GM12891 (cell line): ENCODE data around the gene RERE.
A peak's percentile ranks its signal among the peaks of the same experiment; 100 is the strongest.

ENCODE experiments used
- DNase-seq: peaks from one replicate; pipeline ENCODE4 v3.0.0; 2011; ENCODE audit warnings: low spot score; ENCODE audit not compliant: insufficient read length
- FAIRE-seq: peaks from 2 replicates; lab custom pipeline; 2011; peaks lifted over from hg19 to GRCh38; lab: Jason Lieb, UNC
- PAX5 ChIP-seq: IDR thresholded peaks from 2 replicates; pipeline ENCODE4 v1.6.1; 2011; ENCODE audit warnings: low read length, moderate library complexity, mild to moderate bottlenecking; ENCODE audit not compliant: insufficient read depth, severe bottlenecking
- POLR2A ChIP-seq: IDR thresholded peaks from 2 replicates; pipeline ENCODE4 v1.6.1; 2011; ENCODE audit warnings: low read depth, low read length, control low read depth
- POLR2AphosphoS5 ChIP-seq: IDR thresholded peaks from 2 replicates; pipeline ENCODE4 v1.6.1; 2011; ENCODE audit warnings: low read depth, low read length, control low read depth
- POU2F2 ChIP-seq: IDR thresholded peaks from 2 replicates; pipeline ENCODE4 v1.6.1; 2011; ENCODE audit warnings: low read depth, mild to moderate bottlenecking, control low read depth, low read length, moderate library complexity
- SPI1 ChIP-seq: IDR thresholded peaks from 2 replicates; pipeline ENCODE4 v1.6.1; 2011; ENCODE audit warnings: low read depth, low read length, control low read depth
- TAF1 ChIP-seq: IDR thresholded peaks from 2 replicates; pipeline ENCODE4 v1.6.1; 2011; ENCODE audit warnings: low read depth, low read length, control low read depth

RERE gene

GRCh38 chr1:8858888-8859706 is 41.7 kb upstream of the RERE start:
- no peak for DNase-seq
- peak; percentile 76 for FAIRE-seq
- TF ChIP-seq PAX5 (peak; percentile 69), SPI1 (no peak), POLR2A (peak; percentile 70), POLR2AphosphoS5 (0 out of 2 replicates have a peak, but pooled peaks have one; percentile 75), TAF1 (no peak), POU2F2 (no peak)

- DNase-seq (no peak), FAIRE-seq (peak; percentile 48)
- TF ChIP-seq TAF1 (no peak), POLR2AphosphoS5 (peak; percentile 52; the same call in 1 of the 2 replicates), POU2F2 (no peak)
Observed at GRCh38 chr1:8858112-8858668, 40.8 kb upstream of the RERE start.

DNA sequence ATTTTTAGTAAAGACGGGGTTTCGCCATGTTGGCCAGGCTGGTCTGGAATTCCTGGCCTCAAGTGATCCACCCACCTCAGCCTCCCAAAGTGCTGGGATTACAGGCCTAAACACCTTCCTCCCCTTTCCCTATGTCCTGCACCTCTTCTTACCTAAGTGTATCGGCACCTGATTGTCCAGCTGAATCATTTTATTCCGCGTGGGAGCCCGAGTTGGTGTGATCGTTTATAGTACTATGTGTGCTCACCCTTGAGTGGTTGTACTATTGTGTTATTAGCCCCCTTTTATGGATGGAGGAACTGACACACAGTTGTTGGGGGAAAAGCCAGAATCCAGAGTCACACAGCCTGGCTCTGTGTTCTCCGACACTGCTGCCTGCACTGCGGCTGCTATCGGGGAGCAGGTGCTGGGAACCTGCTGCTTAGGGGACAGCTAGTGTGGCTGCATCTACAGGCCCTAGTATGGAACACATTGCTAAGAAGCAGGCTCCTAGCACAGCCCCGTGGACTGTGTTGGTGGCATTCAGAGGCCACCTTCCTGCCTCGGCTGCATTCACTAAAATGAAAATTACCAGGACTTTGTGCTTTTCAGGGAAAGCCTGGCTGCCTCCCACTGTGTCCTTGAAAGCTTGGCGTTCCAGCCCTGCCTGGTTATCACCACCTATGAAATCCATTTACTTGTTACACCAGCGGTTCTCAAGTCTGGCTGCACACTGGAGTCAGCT is 39.4 kb upstream of the RERE start:
- DNase-seq = no peak

DNA sequence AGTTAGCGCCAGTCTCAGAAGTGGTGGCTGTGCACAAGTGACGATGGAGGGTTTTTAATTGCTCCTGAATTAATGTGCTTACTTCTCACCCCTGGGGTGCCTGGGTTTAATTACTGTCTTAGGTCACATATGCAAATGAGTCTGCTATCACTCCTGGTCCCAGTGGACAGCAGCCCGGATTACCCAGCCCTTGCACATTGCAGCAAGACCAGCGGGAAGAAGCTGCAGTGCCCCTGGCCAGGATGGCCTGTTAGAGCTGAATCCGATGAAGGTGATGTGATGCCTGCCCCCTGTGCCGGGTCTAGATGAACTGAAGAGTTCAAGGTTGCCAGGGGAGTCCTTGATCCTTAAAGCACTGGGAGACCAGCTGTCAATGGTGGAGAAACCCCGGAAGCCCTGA is 36.8 kb upstream of the RERE start:
- no peak for TF ChIP-seq PAX5
- TF ChIP-seq TAF1 = no peak
- DNase-seq = no peak
- no peak for FAIRE-seq

More for the DNA sequence above, 39.4 kb upstream of the RERE start:
- no peak for TF ChIP-seq POLR2AphosphoS5
- no peak for TF ChIP-seq SPI1
- TF ChIP-seq POLR2A = no peak
- no peak for TF ChIP-seq TAF1
- TF ChIP-seq PAX5 = no peak
- TF ChIP-seq POU2F2 = no peak
- FAIRE-seq = no peak

DNA sequence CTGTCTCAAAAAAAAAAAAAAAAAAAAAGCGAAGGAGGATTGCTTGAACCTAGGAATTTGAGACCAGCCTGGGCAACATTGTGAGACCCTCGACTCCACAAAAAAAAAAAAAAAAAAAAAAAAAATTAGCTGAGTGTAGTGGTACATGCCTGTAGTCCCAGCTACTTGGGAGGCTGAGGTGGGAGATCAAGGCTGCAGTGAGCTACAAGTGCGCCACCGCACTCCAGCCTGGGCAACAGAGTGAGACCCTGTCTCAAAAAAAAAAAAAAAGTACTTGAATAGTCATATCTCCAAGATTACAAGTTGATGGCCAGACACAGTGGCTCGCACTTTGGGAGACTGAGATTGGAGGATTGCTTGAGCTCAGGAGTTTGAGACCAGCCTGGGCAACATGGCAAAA is 33.6 kb upstream of the RERE start:
- TF ChIP-seq POLR2AphosphoS5 (no peak), PAX5 (no peak), SPI1 (no peak), TAF1 (no peak), POLR2A (no peak), POU2F2 (no peak)
- FAIRE-seq (no peak), DNase-seq (no peak)

GRCh38 chr1:8848663-8849386 is 31.4 kb upstream of the RERE start:
- FAIRE-seq (peak; percentile 76), DNase-seq (peak; percentile 84)
- no peak for TF ChIP-seq POU2F2
- TF ChIP-seq POLR2AphosphoS5 = no peak
- TF ChIP-seq PAX5 = no peak
- no peak for TF ChIP-seq POLR2A
- TF ChIP-seq TAF1 = no peak
- no peak for TF ChIP-seq SPI1

GRCh38 chr1:8847990-8848389 is 30.6 kb upstream of the RERE start:
- TF ChIP-seq POLR2A (no peak), POLR2AphosphoS5 (no peak), POU2F2 (no peak), SPI1 (no peak), TAF1 (no peak)
- DNase-seq = no peak
- FAIRE-seq = no peak

- FAIRE-seq (no peak), DNase-seq (no peak)
- TF ChIP-seq POLR2AphosphoS5 (no peak), SPI1 (no peak), POU2F2 (no peak), PAX5 (no peak), TAF1 (no peak), POLR2A (no peak)
Observed at GRCh38 chr1:8846263-8846662, 28.8 kb upstream of the RERE start.

- no peak for FAIRE-seq
- no peak for DNase-seq
- TF ChIP-seq POU2F2 (no peak), TAF1 (no peak), POLR2AphosphoS5 (no peak), POLR2A (no peak), SPI1 (no peak), PAX5 (no peak)
Observed at GRCh38 chr1:8845104-8846097, 28.0 kb upstream of the RERE start.
